ENCODE measurements around the gene CXCL12. TPM values are rescaled to one million over a fixed set of nuclear protein-coding genes. Genes with fewer than 3 reads are reported as not detected.

CXCL12 gene
- total RNA-seq, 2 donors from 2014 or later, result 0.13 TPM; not detected in 1

- H3K9me3 ChIP-seq (ENCODE audit: control insufficient read depth, low read length, poor library complexity, severe bottlenecking), result no peaks in the 10 kb centered on the region
- H3K36me3 Mint-ChIP-seq (ENCODE audit: low read depth), result peaks cover 5% of the 10 kb centered on the region
- peaks cover 46% of the 10 kb centered on the region for H3K27me3 Mint-ChIP-seq
- DNase-seq (no peak), ATAC-seq (no peak)
- peaks cover 2% of the 10 kb centered on the region for H3K4me1 Mint-ChIP-seq
- no peak overlapping the region for H3K4me3 Mint-ChIP-seq
- H3K27ac Mint-ChIP-seq, result no peak overlapping the region
These were observed 11.8 kb upstream of the CXCL12 start for GRCh38 chr10:44396671-44397191.

GRCh38 chr10:44395902-44396670, 11.2 kb upstream of the CXCL12 start:
- Mint-ChIP-seq H3K4me3 (no peak overlapping the region), H3K4me1 (peaks cover 2% of the 10 kb centered on the region), H3K36me3 (ENCODE audit: low read depth) (peaks cover 5% of the 10 kb centered on the region), H3K27ac (no peak overlapping the region), H3K27me3 (peaks cover 49% of the 10 kb centered on the region)
- ATAC-seq (no peak), DNase-seq (no peak)
- no peaks in the 10 kb centered on the region for H3K9me3 ChIP-seq (ENCODE audit: control insufficient read depth, low read length, poor library complexity, severe bottlenecking)

GRCh38 chr10:44395396-44395795, 10.5 kb upstream of the CXCL12 start:
- ATAC-seq (no peak), DNase-seq (no peak)
- Mint-ChIP-seq H3K4me3 (no peak overlapping the region), H3K4me1 (peaks cover 2% of the 10 kb centered on the region), H3K27me3 (peaks cover 56% of the 10 kb centered on the region), H3K36me3 (ENCODE audit: low read depth) (peaks cover 5% of the 10 kb centered on the region), H3K27ac (no peak overlapping the region)
- H3K9me3 ChIP-seq (ENCODE audit: control insufficient read depth, low read length, poor library complexity, severe bottlenecking), result no peaks in the 10 kb centered on the region

- H3K36me3 Mint-ChIP-seq (ENCODE audit: low read depth), result peaks cover 4% of the 10 kb centered on the region
- no peak for DNase-seq
- peaks cover 2% of the 10 kb centered on the region for H3K4me1 Mint-ChIP-seq
- ATAC-seq, result no peak
- no peak overlapping the region for H3K4me3 Mint-ChIP-seq
- H3K27me3 Mint-ChIP-seq, result peaks cover 56% of the 10 kb centered on the region
- H3K9me3 ChIP-seq (ENCODE audit: control insufficient read depth, low read length, poor library complexity, severe bottlenecking), result no peaks in the 10 kb centered on the region
- no peak overlapping the region for H3K27ac Mint-ChIP-seq
These were observed 9.9 kb upstream of the CXCL12 start for GRCh38 chr10:44394696-44395381.

- Mint-ChIP-seq H3K4me3 (no peak overlapping the region), H3K27me3 (peaks cover 59% of the 10 kb centered on the region), H3K36me3 (ENCODE audit: low read depth) (peaks cover 4% of the 10 kb centered on the region), H3K27ac (no peak overlapping the region), H3K4me1 (peaks cover 2% of the 10 kb centered on the region)
- no peaks in the 10 kb centered on the region for H3K9me3 ChIP-seq (ENCODE audit: control insufficient read depth, low read length, poor library complexity, severe bottlenecking)
- ATAC-seq (no peak), DNase-seq (no peak)
These were observed 9.1 kb upstream of the CXCL12 start for GRCh38 chr10:44393834-44394547.

GRCh38 chr10:44393051-44393630, 8.2 kb upstream of the CXCL12 start:
- no peak for ATAC-seq
- H3K27ac Mint-ChIP-seq, result no peak overlapping the region
- no peak for DNase-seq
- no peaks in the 10 kb centered on the region for H3K9me3 ChIP-seq (ENCODE audit: control insufficient read depth, low read length, poor library complexity, severe bottlenecking)
- no peak overlapping the region for H3K4me3 Mint-ChIP-seq
- peaks cover 60% of the 10 kb centered on the region for H3K27me3 Mint-ChIP-seq
- H3K4me1 Mint-ChIP-seq, result peaks cover 2% of the 10 kb centered on the region
- peaks cover 4% of the 10 kb centered on the region for H3K36me3 Mint-ChIP-seq (ENCODE audit: low read depth)

GRCh38 chr10:44392420-44392819, 7.5 kb upstream of the CXCL12 start:
- no peak for DNase-seq
- no peak overlapping the region for H3K4me3 Mint-ChIP-seq
- H3K9me3 ChIP-seq (ENCODE audit: control insufficient read depth, low read length, poor library complexity, severe bottlenecking), result no peaks in the 10 kb centered on the region
- ATAC-seq, result no peak
- H3K36me3 Mint-ChIP-seq (ENCODE audit: low read depth), result peaks cover 4% of the 10 kb centered on the region
- H3K4me1 Mint-ChIP-seq, result peaks cover 2% of the 10 kb centered on the region
- peaks cover 64% of the 10 kb centered on the region for H3K27me3 Mint-ChIP-seq
- H3K27ac Mint-ChIP-seq, result no peak overlapping the region

GRCh38 chr10:44391981-44392380, 7.1 kb upstream of the CXCL12 start:
- Mint-ChIP-seq H3K36me3 (ENCODE audit: low read depth) (peaks cover 4% of the 10 kb centered on the region), H3K27me3 (peaks cover 64% of the 10 kb centered on the region), H3K27ac (no peak overlapping the region), H3K4me3 (no peak overlapping the region), H3K4me1 (peaks cover 2% of the 10 kb centered on the region)
- no peaks in the 10 kb centered on the region for H3K9me3 ChIP-seq (ENCODE audit: control insufficient read depth, low read length, poor library complexity, severe bottlenecking)
- ATAC-seq (no peak), DNase-seq (no peak)

GRCh38 chr10:44390585-44391072, 5.7 kb upstream of the CXCL12 start:
- H3K9me3 ChIP-seq (ENCODE audit: control insufficient read depth, low read length, poor library complexity, severe bottlenecking), result no peaks in the 10 kb centered on the region
- Mint-ChIP-seq H3K27ac (no peak overlapping the region), H3K4me1 (no peaks in the 10 kb centered on the region), H3K4me3 (no peak overlapping the region), H3K36me3 (ENCODE audit: low read depth) (peaks cover 4% of the 10 kb centered on the region), H3K27me3 (peaks cover 62% of the 10 kb centered on the region)
- no peak for ATAC-seq
- DNase-seq, result no peak

- H3K9me3 ChIP-seq (ENCODE audit: control insufficient read depth, low read length, poor library complexity, severe bottlenecking), result no peaks in the 10 kb centered on the region
- Mint-ChIP-seq H3K4me1 (no peaks in the 10 kb centered on the region), H3K36me3 (ENCODE audit: low read depth) (peaks cover 4% of the 10 kb centered on the region), H3K27me3 (peaks cover 60% of the 10 kb centered on the region), H3K4me3 (no peak overlapping the region), H3K27ac (no peak overlapping the region)
- no peak for DNase-seq
- ATAC-seq, result no peak
These were observed 4.7 kb upstream of the CXCL12 start for GRCh38 chr10:44389556-44389955.

GRCh38 chr10:44389150-44389549, 4.3 kb upstream of the CXCL12 start:
- H3K4me1 Mint-ChIP-seq, result no peaks in the 10 kb centered on the region
- H3K4me3 Mint-ChIP-seq, result no peak overlapping the region
- H3K27ac Mint-ChIP-seq, result no peak overlapping the region
- DNase-seq (no peak), ATAC-seq (no peak)
- H3K36me3 Mint-ChIP-seq (ENCODE audit: low read depth), result peaks cover 4% of the 10 kb centered on the region
- H3K9me3 ChIP-seq (ENCODE audit: control insufficient read depth, low read length, poor library complexity, severe bottlenecking), result no peaks in the 10 kb centered on the region
- peaks cover 59% of the 10 kb centered on the region for H3K27me3 Mint-ChIP-seq

- no peak for DNase-seq
- Mint-ChIP-seq H3K4me1 (no peaks in the 10 kb centered on the region), H3K4me3 (no peak overlapping the region), H3K36me3 (ENCODE audit: low read depth) (peaks cover 4% of the 10 kb centered on the region), H3K27ac (no peak overlapping the region), H3K27me3 (peaks cover 58% of the 10 kb centered on the region)
- no peaks in the 10 kb centered on the region for H3K9me3 ChIP-seq (ENCODE audit: control insufficient read depth, low read length, poor library complexity, severe bottlenecking)
- ATAC-seq, result no peak
These were observed 3.7 kb upstream of the CXCL12 start for GRCh38 chr10:44388641-44389040.

- Mint-ChIP-seq H3K36me3 (ENCODE audit: low read depth) (peaks cover 7% of the 10 kb centered on the region), H3K27me3 (peaks cover 59% of the 10 kb centered on the region)
These were observed 3.0 kb upstream of the CXCL12 start for GRCh38 chr10:44387853-44388251.

More at GRCh38 chr10:44387853-44388251, 3.0 kb upstream of the CXCL12 start:
- H3K4me1 Mint-ChIP-seq, result no peaks in the 10 kb centered on the region
- H3K4me3 Mint-ChIP-seq, result no peak overlapping the region
- H3K27ac Mint-ChIP-seq, result no peak overlapping the region
- no peaks in the 10 kb centered on the region for H3K9me3 ChIP-seq (ENCODE audit: control insufficient read depth, low read length, poor library complexity, severe bottlenecking)
- ATAC-seq, result no peak
- DNase-seq, result no peak

Measured in T-helper 17 cell (primary cell).